HCT116 (cell line): ENCODE measurements around the gene TRIM66. TPM values are rescaled to one million over a fixed set of nuclear protein-coding genes. Genes with fewer than 3 reads are reported as not detected.

Source experiments
- ATAC-seq: fragments of 200-7000 bp; cut with Tn5 transposase; 2 replicates; pipeline ENCODE4 v1.9.1; 2020; ENCODE audit warnings: mild to moderate bottlenecking, moderate library complexity
- BruUV-seq: library from RNA; stranded (reverse); fragments of 400-500 nt; replicated peaks from 2 replicates; lab custom pipeline; 2021; lab: Mats Ljungman, UMichigan
- CTCF ChIA-PET: fragments of 300-600 bp; sonication (Branson Sonifier 250); formaldehyde crosslinking; loops from one replicate; lab custom pipeline; 2021; ENCODE audit warnings: antibody characterized with exemption; lab: Charles Lee
- POLR2A ChIA-PET: fragments of 300-600, 350-600 bp; sonication (Branson Sonifier 250); formaldehyde crosslinking; loops from one replicate; lab custom pipeline; 2021; ENCODE audit warnings: antibody characterized with exemption; lab: Charles Lee
- RAD21 ChIA-PET, 2 experiments: fragments of 300-600 bp; sonication (Branson Sonifier 250); formaldehyde crosslinking; loops; one replicate each; lab custom pipeline; 2023; ENCODE audit warnings: low total read pairs in 2 of 2; ENCODE audit not compliant: uncharacterized antibody in 2 of 2, unreplicated experiment in 2 of 2, low non-redundant PET in 1 of 2; lab: Charles Lee
- DNase-seq: peaks from one replicate; pipeline ENCODE4 v3.0.0-alpha.2; 2010; ENCODE audit warnings: low read depth, low spot score
- H2AFZ ChIP-seq: fragments of 200-600 bp; shearing (Covaris generic), sonication (generic); 2 replicates; pipeline ENCODE4 v1.6.1; 2017; ENCODE audit warnings: low read depth, mixed run types, mixed read lengths, antibody characterized with exemption, low read length; ENCODE audit not compliant: poor library complexity, severe bottlenecking
- H3K27ac ChIP-seq: 2 replicates; pipeline ENCODE4 v1.5.1; 2012; ENCODE audit warnings: low read depth, low read length
- H3K27me3 ChIP-seq: fragments of 200-600 bp; sonication (generic); 2 replicates; pipeline ENCODE4 v1.6.1; 2016; ENCODE audit warnings: mixed run types, low read length, mixed read lengths; ENCODE audit not compliant: insufficient read depth
- H3K36me3 ChIP-seq, 2 experiments: fragments of 200-500 bp in 1 of 2; fragments of 200-600 bp in 1 of 2; sonication (Bioruptor generic) in 1 of 2; sonication (generic) in 1 of 2; 2 replicates each; pipeline versions ENCODE4 v1.5.1 to v1.6.1; 2014 to 2016; ENCODE audit warnings: low read length in 2 of 2, inconsistent platforms in 1 of 2, mixed read lengths in 1 of 2, mixed run types in 1 of 2; ENCODE audit not compliant: insufficient read depth in 2 of 2, control insufficient read depth in 1 of 2
- H3K4me1 ChIP-seq, 2 experiments: fragments of 200-600 bp in 1 of 2; sonication (generic) in 1 of 2; 2 replicates each; pipeline versions ENCODE4 v1.5.1 to v1.6.1; 2012 to 2017; ENCODE audit warnings: low read length in 2 of 2, inconsistent platforms in 1 of 2, mild to moderate bottlenecking in 1 of 2, mixed read lengths in 1 of 2, mixed run types in 1 of 2, moderate library complexity in 1 of 2; ENCODE audit not compliant: insufficient read depth in 2 of 2, control insufficient read depth in 1 of 2
- H3K4me2 ChIP-seq: fragments of 200-600 bp; sonication (generic); 2 replicates; pipeline ENCODE4 v1.6.1; 2017; ENCODE audit warnings: mixed run types, low read length, mixed read lengths
- H3K4me3 ChIP-seq, 2 experiments: fragments of 200-600 bp in 1 of 2; sonication (generic) in 1 of 2; replicated peaks in 1 of 2; 2 replicates each; pipeline ENCODE4 v1.5.1; 2011 to 2016; ENCODE audit warnings: low read length in 2 of 2, control low read depth in 1 of 2, low read depth in 1 of 2, mild to moderate bottlenecking in 1 of 2, mixed read lengths in 1 of 2, mixed run types in 1 of 2
- H3K79me2 ChIP-seq: fragments of 200-600 bp; sonication (generic); 2 replicates; pipeline ENCODE4 v1.6.1; 2017; ENCODE audit warnings: mild to moderate bottlenecking, mixed run types, low read length, moderate library complexity, mixed read lengths; ENCODE audit not compliant: insufficient read depth
- H3K9ac ChIP-seq: fragments of 200-600 bp; sonication (generic); 2 replicates; pipeline ENCODE4 v1.6.1; 2016; ENCODE audit warnings: low read length, mixed read lengths
- H3K9me2 ChIP-seq: fragments of 200-600 bp; sonication (generic), shearing (Covaris generic); 2 replicates; pipeline ENCODE4 v1.6.1; 2017; ENCODE audit warnings: mixed run types, mild to moderate bottlenecking, moderate library complexity; ENCODE audit not compliant: insufficient read depth
- H3K9me3 ChIP-seq, 2 experiments: fragments of 200-500 bp in 1 of 2; fragments of 200-600 bp in 1 of 2; sonication (Bioruptor generic) in 1 of 2; sonication (generic) in 1 of 2; 2 replicates each; pipeline ENCODE4 v1.6.1; 2014 to 2017; ENCODE audit warnings: low read length in 2 of 2, mixed read lengths in 2 of 2, inconsistent platforms in 1 of 2, low read depth in 1 of 2, mild to moderate bottlenecking in 1 of 2, mixed run types in 1 of 2, moderate library complexity in 1 of 2; ENCODE audit not compliant: control insufficient read depth in 1 of 2, insufficient read depth in 1 of 2
- H4K20me1 ChIP-seq: fragments of 200-600 bp; sonication (generic), shearing (Covaris generic); 2 replicates; pipeline ENCODE4 v1.6.1; 2017; ENCODE audit warnings: mixed run types, mild to moderate bottlenecking, moderate library complexity; ENCODE audit not compliant: insufficient read depth
- FOSL1 ChIP-seq: IDR thresholded peaks from 2 replicates; pipeline ENCODE4 v1.6.1; 2012; ENCODE audit warnings: low read depth
- MAX ChIP-seq: IDR thresholded peaks from 2 replicates; pipeline ENCODE4 v1.6.1; 2012
- RAD21 ChIP-seq: IDR thresholded peaks from 2 replicates; pipeline ENCODE4 v1.6.1; 2012; ENCODE audit warnings: low read depth, mild to moderate bottlenecking
- SP1 ChIP-seq: IDR thresholded peaks from 2 replicates; pipeline ENCODE4 v1.6.1; 2012; ENCODE audit warnings: low read depth
- ZBTB33 ChIP-seq: IDR thresholded peaks from 2 replicates; pipeline ENCODE4 v1.6.1; 2011; ENCODE audit warnings: mild to moderate bottlenecking, low read length, moderate library complexity; ENCODE audit not compliant: insufficient replicate concordance; ENCODE audit errors: extremely low read depth
- ZFX ChIP-seq: fragments of 450-650 bp; IDR thresholded peaks from 2 replicates; pipeline ENCODE4 v1.6.1; 2017
- intact Hi-C: fragments of 100-400 bp; cut with micrococcal nuclease; formaldehyde crosslinking; loops from 2 replicates; pipeline ENCODE4 v1.10.0; 2022
- total RNA-seq: library from RNA; stranded (reverse); gene quantifications from one replicate; pipeline ENCODE4 v1.2.1, GENCODE V29; 2021; ENCODE audit not compliant: unreplicated experiment

TRIM66 gene
- total RNA-seq, 1 experiment from 2014 or later: 24.8 TPM

GRCh38 chr11:8701891-8702597 is 19.6 kb upstream of the TRIM66 start:
- intact Hi-C loops: no loop called here
- Histone ChIP-seq H3K4me3 (no peak overlapping the region), H3K4me2 (no peak overlapping the region), H3K27ac (no peak overlapping the region), H3K27me3 (no peaks in the 10 kb centered on the region), H3K79me2 (no peaks in the 10 kb centered on the region), H3K9me3 (no peaks in the 10 kb centered on the region), H3K36me3 (no peaks in the 10 kb centered on the region), H2AFZ (no peak overlapping the region), H3K9me2 (no peaks in the 10 kb centered on the region), H3K4me1 (peaks cover 16 to 25% of the 10 kb centered on the region in 2 experiments)
- ChIA-PET RAD21 (no interaction called here), CTCF (no interaction called here), POLR2A (no interaction called here)
- DNase-seq: no peak
- no peak for ATAC-seq
- TF ChIP-seq ZBTB33 (no peak), ZFX (no peak), MAX (no peak)
- TF ChIP-seq, all 23 proteins: peak for 0
- no peak overlapping the region for H3K9ac ChIP-seq
- no peaks in the 10 kb centered on the region for H4K20me1 ChIP-seq
- BruUV-seq: no TSS peak

- POLR2A ChIA-PET: interaction anchor here (0.6 to 2.2 kb wide), 2 partner anchors 11 to 396 kb away, joined by 3 to 13 read pairs; no protein-coding TSS in a partner anchor
- Histone ChIP-seq H3K4me2 (peak overlapping the region; percentile 53), H3K27me3 (no peaks in the 10 kb centered on the region), H3K27ac (peak overlapping the region; percentile 49), H4K20me1 (no peaks in the 10 kb centered on the region), H3K36me3 (peaks cover 0 to 7% of the 10 kb centered on the region in 2 experiments; a peak in 1 of 4 replicates), H2AFZ (no peak overlapping the region), H3K4me3 (no peak overlapping the region; a peak in 1 of 4 replicates), H3K79me2 (no peaks in the 10 kb centered on the region), H3K9me2 (no peaks in the 10 kb centered on the region), H3K9me3 (no peaks in the 10 kb centered on the region), H3K9ac (peak overlapping the region; percentile 45), H3K4me1 (peaks cover 16 to 25% of the 10 kb centered on the region in 2 experiments)
- CTCF ChIA-PET: interaction anchor here (1.0 kb wide), 1 partner anchor 259 kb away, joined by 3 read pairs; no protein-coding TSS in a partner anchor
- DNase-seq (no peak), ATAC-seq (peak; percentile 89)
- TF ChIP-seq RAD21 (peak; percentile 23; the same call in 1 of the 2 replicates), SP1 (peak; percentile 32; the same call in 1 of the 2 replicates), MAX (peak; percentile 34; the same call in 1 of the 2 replicates), FOSL1 (no peak)
- RAD21 ChIA-PET: interaction anchor here (0.6 to 1.1 kb wide), 3 partner anchors 69 to 972 kb away, joined by 3 to 4 read pairs (median 4); partner anchors contain the start of gene TMEM9B (in 1 of the 2)
- BruUV-seq: no TSS peak
- intact Hi-C loops: no loop called here
These were observed 17.4 kb upstream of the TRIM66 start for GRCh38 chr11:8699903-8700302.
